Measurements from ENCODE around the gene ABCA9. TPM values are rescaled to one million over a fixed set of nuclear protein-coding genes. Genes with fewer than 3 reads are reported as not detected.

Gene ABCA9
- total RNA-seq, 1 experiment from 2014 or later, result not detected

GRCh38 chr17:69044371-69044770 is 16.4 kb downstream of the ABCA9 start:
- H2BK5ac ChIP-seq (ENCODE audit: insufficient read length, low read length), result no peak overlapping the region
- TF ChIP-seq CTCF (conservative IDR thresholded peaks at IDR 0.05), result no peak

More at GRCh38 chr17:69044371-69044770, 16.4 kb downstream of the ABCA9 start:
- H2BK12ac ChIP-seq (ENCODE audit: insufficient read length, low read depth, low read length), result no peak overlapping the region
- no peak for DNase-seq
- H2AK5ac ChIP-seq (ENCODE audit: insufficient read length, low read length), result no peak overlapping the region
- no peak overlapping the region for H3K4ac ChIP-seq (ENCODE audit: low read depth, low read length)
- H3K4me2 ChIP-seq (ENCODE audit: insufficient read depth, insufficient read length, low read length), result no peak overlapping the region
- H3K4me1 ChIP-seq (ENCODE audit: insufficient read depth, low read length), result no peaks in the 10 kb centered on the region
- H3K23ac ChIP-seq (ENCODE audit: insufficient read length, low read depth, low read length), result no peak overlapping the region
- H3K27ac ChIP-seq (ENCODE audit: insufficient read length, low read depth, low read length), result no peak overlapping the region
- no peak overlapping the region for H3K56ac ChIP-seq (ENCODE audit: insufficient read length, low read depth, low read length)
- no CpG with 5 or more reads among the region's 2 CpGs for WGBS (ENCODE audit: extremely low coverage, insufficient read length, low lambda C conversion rate)
- H2BK120ac ChIP-seq (ENCODE audit: low read depth, low read length, poor library complexity, severe bottlenecking), result no peak overlapping the region
- no peak overlapping the region for H2BK15ac ChIP-seq (ENCODE audit: low read depth, low read length)
- no peaks in the 10 kb centered on the region for H3K27me3 ChIP-seq (ENCODE audit: insufficient read depth, low read length)
- no peaks in the 10 kb centered on the region; the same call in 1 of the 2 replicates for H3K27me3 Mint-ChIP-seq (ENCODE audit: low read depth)
- H3K18ac ChIP-seq (ENCODE audit: insufficient read length, low read depth, low read length), result no peak overlapping the region
- H2AFZ ChIP-seq (ENCODE audit: low read length), result no peak overlapping the region
- no peak overlapping the region for H3K9ac ChIP-seq (ENCODE audit: extremely low read depth, insufficient read length, low read length)
- no peaks in the 10 kb centered on the region for H4K20me1 ChIP-seq (ENCODE audit: control insufficient read depth, insufficient read depth, insufficient read length)
- no peaks in the 10 kb centered on the region for H3K79me1 ChIP-seq (ENCODE audit: insufficient read depth, low read depth, low read length, poor library complexity, severe bottlenecking)
- no peaks in the 10 kb centered on the region for H3K79me2 ChIP-seq (ENCODE audit: insufficient read depth, low read length)
- no peak overlapping the region for H3K14ac ChIP-seq (ENCODE audit: insufficient read depth, low read length)
- H3K27ac Mint-ChIP-seq, result no peak overlapping the region
- H3K23me2 ChIP-seq (ENCODE audit: insufficient read length, low read depth, low read length, poor library complexity, severe bottlenecking), result no peaks in the 10 kb centered on the region
- H4K5ac ChIP-seq (ENCODE audit: insufficient read length, low read depth, low read length), result no peak overlapping the region
- H4K8ac ChIP-seq (replicated peaks; ENCODE audit: insufficient read length, low read depth, low read length), result no peak overlapping the region
- no peak overlapping the region for H3K4me3 Mint-ChIP-seq
- H3K9me3 Mint-ChIP-seq, result no peaks in the 10 kb centered on the region; a peak in 1 of 5 replicates
- H3K9me3 ChIP-seq (ENCODE audit: control insufficient read depth, low read depth, low read length), result no peaks in the 10 kb centered on the region
- H3T11ph ChIP-seq (ENCODE audit: low read length), result no peak overlapping the region
- H2BK20ac ChIP-seq (ENCODE audit: low read depth, low read length, poor library complexity, severe bottlenecking), result no peak overlapping the region
- no peaks in the 10 kb centered on the region for H3K4me1 Mint-ChIP-seq
- no peak overlapping the region for H4K91ac ChIP-seq (ENCODE audit: insufficient read length, low read depth, low read length)
- H3K36me3 Mint-ChIP-seq (ENCODE audit: insufficient read depth in 1 of 3, low read depth in 3 of 3), result no peaks in the 10 kb centered on the region

Measured in H9 (cell line).